HG03575 (cell line): ENCODE measurements around the gene CHD9.
"Not testable (repeated sequence)": the region's sequence is repeated elsewhere in the genome, so short reads cannot be mapped to it uniquely, and the experiment has no call there.

Source experiments
- ATAC-seq: cut with Tn5 transposase; IDR thresholded peaks from one replicate; pipeline ENCODE4 v1.9.1; 2021; ENCODE audit not compliant: unreplicated experiment, insufficient number of reproducible peaks, low FRiP score; ENCODE audit errors: extremely low read depth

CHD9 gene

DNA sequence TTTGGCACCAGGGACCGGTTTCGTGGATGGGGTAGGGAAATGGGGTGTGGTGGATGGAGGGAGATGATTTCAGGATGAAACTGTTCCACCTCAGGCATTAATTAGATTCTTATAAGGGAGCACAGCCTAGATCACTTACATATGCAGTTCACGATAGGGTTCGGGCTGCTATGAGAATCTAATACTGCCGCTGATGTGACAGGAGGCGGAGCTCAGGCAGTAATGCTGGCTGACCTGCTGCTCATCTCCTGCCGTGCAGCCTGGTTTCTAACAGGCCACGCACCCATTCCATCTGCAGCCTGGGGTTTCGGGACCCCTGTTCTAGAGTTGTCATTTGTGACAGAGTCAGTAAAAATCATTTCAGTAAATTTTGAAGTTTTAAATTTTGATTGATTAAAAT lies 99.7 kb downstream of the CHD9 start:
- ATAC-seq: no peak

DNA sequence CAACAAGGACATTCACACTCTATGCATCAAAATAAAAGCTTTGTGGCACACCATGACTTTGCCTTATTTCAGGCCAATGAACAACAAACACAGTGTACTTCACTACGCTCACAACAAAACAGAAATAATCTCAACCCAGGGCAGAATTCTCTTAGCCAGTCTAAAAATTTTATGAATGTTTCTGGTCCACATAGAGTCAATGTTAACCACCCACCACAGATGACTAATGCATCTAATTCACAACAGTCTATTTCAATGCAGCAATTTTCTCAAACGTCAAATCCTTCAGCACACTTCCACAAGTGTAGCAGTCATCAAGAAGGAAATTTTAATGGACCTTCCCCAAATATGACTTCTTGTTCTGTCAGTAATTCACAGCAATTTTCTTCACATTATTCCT lies 101.7 kb downstream of the CHD9 start:
- ATAC-seq: no peak

DNA sequence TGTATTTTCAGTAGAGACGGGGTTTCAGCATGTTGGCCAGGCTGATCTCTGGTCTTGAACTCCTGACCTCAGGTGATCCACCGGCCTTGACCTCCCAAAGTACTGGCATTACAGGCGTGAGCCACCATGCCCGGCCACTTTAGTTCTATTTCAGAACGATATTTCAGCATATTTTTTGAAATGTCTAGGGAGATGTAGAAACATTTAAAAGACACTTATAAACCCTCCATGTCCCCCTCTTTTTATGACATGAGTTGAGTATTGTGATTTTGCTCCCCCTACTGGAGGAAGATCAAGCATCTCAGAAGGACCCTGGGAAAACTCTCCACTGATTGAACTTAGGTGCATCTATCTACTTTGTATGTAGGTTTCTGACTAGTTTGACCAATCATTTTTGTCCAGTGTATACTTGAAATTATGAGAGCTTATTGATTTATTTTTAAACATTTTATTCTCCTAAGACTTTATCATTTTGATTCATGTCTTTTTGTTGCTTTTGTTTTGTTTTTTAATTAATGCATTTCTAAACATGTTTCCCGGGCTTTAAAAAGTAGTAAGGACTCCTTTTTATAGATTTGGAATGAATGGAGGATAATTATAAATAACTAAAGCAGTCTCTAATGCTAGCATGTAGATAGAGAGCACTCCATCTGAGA lies 105.1 kb downstream of the CHD9 start:
- ATAC-seq: no peak

DNA sequence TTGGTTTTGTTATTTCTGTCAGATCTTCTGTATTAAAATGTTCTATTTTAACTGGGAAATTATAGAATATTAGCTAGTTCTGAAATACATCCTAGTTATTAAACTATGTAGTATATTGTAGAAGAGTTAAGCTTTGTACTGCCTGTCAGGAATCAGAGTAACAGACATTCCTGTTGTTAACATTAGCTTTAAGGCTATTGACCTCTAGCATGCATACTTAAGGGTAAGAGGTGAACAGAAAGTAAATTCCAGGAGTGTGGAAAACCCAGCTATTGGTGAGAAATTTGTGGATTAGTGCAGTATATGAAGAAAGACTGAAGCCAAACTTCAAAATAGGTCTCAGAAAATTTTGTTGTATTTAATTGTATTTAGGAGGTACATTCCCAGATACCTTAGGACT lies 111.3 kb downstream of the CHD9 start:
- no peak for ATAC-seq

DNA sequence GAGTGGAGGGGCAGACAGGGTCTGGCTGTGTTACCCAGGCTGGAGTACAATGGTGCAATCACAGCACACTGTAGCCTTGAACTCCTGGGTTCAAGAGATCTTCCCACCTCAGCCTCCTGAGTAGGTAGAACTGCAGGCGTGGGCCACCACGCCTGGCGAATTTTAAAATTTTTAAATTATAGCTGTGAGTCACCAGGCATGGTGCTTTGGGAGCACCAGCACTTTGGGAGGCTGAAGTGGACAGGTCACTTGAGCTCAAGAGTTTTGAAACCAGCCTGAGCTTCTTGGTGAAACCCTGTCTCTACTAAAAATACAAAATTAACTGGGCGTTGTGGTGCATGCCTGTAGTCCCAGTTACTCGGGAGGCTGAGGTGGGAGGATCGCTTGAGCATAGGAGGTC lies 114.0 kb downstream of the CHD9 start:
- no peak for ATAC-seq

DNA sequence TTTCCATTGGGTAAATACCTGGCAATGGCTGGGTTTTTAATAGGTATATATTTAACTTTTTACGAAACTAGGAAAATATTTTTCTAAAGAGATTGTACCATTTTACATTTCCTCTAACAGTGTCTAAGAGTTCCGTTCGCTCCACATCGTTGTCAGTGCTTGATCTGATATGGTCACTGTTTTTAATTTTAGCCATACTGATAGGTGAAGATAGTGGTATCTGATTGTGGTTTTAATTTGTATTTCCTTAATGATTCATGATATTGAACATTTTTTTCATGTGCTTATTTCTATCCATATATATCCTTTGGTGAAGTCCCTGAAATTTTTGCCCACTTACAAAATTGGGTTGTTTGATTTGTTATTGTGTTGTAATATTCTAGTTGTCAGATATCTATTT lies 117.7 kb downstream of the CHD9 start:
- ATAC-seq: no peak

DNA sequence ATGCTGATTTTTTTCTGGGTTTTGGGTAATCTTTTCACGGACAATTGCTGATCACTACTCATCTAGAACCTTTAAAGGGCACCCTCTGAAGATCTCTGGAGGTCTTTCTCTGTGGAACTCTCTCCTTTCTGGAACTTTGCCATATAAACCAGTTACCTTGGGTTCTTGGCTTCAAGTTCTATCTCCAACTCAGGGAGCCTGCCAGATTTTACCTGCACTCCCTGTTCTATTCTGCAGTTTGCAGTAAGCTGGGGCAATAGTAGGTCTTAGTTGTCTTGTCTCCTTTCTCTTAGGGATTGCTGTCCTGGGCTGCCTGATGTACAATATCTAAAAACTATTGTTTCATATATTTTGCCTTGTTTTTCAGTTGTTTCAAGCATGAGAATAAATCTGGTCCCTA lies 120.3 kb downstream of the CHD9 start:
- no peak for ATAC-seq

DNA sequence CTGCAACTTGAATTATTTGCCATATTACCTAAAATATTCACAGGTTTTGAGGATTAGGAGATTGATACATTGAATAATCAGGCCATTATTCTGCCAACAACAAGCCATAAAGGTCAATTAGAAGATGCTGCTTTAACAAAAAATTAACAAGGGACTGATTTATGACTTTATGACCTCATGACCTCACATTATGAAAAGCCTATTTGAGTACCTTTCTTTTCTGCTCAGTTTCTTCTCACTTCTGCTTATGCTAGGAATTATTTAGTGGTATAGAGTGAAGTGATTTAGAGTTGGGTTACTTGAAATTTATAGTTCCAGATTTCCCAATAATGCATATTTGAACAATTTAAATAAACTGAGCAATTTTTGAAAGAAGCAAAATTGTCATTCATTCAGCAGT lies 121.6 kb downstream of the CHD9 start:
- no peak for ATAC-seq

DNA sequence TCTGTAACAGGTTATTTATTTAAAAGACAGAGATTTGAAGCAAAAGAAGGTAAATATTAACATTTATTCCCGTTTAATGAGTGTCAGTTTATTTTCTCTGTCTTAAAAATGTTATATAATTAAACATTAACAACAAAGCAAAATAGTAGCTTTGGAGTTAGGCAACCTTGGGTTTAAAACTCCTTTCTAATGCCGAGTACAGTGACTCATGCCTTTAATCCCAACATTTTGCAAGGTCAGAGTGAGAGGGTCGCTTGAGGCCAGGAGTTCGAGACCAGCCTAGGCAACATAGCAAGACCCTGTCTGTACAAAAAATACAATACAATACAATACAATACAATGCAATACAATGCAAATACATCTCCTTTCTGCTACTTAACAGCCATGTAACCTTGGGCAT lies 128.7 kb downstream of the CHD9 start:
- ATAC-seq: no peak

DNA sequence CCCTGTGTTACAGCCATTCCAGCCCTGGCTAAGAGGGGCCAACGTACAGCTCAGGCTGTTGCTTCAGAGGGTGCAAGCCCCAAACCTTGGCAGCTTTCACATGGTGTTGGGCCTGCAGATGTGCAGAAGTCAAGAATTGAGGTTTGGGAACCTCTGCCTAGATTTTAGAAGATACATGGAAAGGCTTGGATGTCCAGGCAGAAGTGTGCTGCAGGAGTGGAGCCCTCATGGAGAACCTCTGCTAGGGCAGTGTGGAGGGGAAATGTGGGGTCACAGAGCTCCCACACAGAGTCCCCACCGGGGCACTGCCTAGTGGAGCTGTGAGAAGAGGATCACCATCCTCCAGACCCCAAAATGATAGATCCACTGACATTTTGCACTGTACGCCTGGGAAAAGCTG lies 130.9 kb downstream of the CHD9 start:
- ATAC-seq: not testable (repeated sequence)

DNA sequence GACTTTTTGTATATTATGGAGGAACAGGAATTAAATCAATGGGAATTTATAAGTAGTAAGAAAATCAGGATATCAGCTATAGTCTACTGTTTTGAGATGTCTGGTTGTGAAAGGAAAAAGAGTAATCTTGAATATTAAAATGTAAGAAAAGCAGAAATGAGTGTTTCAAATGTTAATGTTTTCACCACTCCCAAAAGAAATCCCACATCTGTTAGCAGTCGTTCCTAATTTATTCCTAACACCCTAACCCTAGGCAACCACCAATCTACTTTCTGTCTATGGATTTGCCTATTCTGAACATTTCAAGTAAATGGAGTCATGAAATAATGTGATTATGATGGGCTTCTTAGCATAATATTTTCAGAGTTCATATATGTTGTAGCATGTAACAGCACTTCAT lies 133.0 kb downstream of the CHD9 start:
- no peak for ATAC-seq

DNA sequence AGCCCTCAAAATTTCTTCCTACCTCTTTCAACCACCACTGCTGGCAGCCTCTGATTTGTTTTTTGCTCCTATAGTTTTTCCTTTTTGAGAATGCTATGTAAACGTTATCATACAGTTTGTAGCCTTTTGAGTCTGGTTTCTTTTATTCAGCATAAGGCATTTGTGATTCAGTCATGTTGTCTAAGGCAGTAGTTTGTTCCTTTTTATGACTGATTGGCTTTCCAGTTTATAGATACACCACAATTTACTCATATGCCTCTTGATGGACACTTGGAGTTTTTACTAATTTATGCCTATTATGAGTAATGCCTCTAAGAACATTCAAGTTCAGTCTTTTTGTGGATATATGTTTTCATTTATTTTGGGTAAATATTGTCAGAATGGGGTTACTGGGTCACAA lies 136.6 kb downstream of the CHD9 start:
- no peak for ATAC-seq

DNA sequence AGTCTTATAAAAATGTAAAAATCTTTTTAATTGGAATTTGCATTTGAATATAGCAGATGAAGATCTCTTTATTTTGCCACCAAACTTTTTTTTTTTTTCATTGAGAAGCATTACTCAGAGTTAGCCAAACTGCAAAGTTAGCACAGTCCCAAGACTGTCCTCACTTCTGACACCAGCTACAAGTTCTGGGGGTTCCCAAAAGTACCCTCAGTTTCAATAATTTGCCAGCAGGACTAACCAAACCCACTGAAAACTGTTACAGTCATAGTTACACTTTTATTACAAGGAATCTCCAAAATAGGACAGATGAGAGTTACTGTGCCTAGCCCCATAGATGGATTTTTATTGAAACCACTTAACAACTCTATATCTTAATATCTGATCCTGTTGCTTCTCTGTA lies 144.1 kb downstream of the CHD9 start:
- ATAC-seq: no peak

DNA sequence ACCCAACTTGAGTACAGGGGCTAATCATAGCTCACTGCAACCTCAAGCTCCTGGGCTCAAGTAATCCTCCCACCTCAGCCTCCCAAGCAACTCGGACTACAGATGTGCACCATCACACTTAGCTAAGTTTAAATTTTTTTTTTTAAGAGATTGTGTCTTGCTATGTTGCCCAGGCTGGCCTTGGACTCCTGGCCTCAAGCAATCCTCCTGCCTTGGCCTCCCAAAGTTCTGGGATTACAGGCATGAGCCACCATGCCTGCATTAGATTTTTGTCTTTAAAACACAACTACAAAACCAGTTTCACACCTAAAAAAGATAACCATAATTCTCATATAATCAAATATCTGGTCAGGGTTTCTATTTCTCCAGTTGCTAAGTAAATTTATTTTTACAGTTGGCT lies 147.1 kb downstream of the CHD9 start:
- no peak for ATAC-seq

DNA sequence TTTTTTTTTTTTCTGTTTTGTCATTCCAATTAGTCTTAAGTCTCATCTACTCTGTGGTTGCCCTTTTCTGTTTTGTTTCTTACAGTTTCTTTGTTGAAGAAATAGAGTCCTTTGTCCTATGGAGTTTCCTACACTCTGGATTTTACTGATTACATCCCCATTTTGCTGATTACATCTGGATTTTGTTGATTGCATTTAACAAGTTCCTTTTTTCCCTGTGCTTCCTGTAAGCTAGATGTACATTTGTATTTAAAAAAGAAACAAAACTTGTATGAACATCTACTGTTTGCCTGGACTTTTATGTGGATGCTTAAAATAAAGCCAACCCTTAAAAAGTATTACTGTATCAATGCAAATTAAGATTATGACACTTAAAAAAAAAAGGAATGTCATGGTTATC lies 147.6 kb downstream of the CHD9 start:
- no peak for ATAC-seq

DNA sequence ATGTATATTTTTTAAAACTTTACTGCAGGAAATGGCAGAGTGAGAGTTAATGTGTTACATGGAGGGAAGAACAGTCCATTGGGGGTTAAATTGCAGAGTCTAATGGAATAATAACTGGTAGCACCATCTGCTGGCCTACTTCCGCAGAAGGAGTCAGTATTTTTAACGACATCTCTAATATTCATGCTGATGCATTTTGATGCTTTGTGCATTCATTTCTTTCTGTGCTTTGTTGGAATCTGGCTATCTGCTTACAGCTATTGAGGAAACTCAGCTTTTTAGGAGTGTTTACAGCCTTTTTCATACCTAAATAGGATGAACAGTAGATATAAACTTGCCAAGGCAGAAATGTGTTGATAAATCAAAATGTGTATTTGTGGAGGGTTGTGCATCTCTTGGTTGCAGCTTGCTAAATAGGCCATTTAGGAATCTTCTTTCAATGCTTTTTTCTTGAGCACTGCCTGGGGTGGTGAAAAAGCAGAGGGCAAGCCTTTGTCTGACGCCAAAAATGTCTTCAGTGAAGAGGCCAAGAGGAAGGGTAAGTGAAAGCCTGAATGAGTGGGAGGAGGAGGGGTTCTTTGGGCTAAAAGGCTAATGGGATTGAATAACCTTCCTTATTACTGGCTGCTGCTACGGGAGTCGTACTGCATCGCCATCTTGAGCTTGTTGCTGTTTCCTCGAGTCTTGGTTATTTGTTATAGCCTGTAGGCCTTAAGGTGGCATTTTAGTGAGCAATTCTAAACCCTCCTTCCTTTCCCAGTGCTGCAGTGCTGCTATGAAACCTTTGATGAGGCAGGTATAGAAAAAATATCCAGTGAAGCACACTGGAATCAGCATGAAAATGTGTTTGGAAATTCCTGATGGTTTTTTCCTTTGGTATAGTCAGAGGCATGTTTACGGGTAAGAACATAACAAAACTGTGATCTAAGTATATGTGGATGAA lies 153.3 kb downstream of the CHD9 start:
- no peak for ATAC-seq

DNA sequence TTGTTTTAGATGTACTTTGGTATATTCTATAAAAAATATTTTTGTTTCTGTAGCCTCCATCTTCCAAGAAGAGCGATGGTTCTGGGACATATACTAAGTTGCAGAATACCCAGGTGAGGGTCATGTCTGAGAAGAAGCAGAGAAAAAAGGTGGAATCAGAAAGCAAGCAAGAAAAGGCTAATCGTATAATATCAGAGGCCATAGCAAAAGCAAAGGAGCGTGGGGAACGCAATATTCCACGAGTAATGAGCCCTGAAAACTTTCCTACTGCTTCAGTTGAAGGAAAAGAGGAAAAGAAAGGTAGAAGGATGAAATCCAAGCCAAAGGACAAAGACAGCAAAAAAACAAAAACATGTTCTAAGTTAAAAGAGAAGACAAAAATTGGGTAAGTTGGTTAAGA lies 154.6 kb downstream of the CHD9 start:
- no peak for ATAC-seq

DNA sequence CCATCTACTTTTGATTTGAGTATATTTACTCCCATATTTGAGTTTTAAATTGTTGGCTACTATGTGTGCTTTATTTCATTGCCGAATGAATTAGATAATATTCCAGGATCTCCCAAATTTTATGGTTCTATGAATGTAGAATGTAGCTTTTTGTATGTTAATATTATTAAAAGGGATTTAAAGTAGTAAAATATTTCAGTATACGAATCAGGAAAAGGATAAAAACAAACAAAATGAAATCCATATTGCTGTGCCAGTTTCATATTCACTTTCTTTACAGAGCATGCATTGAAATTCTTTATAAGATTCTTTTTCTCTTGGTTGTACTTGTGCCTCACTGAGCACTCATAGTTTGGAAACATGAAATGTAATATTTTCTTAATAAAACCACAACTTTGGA lies 155.1 kb downstream of the CHD9 start:
- ATAC-seq: no peak

DNA sequence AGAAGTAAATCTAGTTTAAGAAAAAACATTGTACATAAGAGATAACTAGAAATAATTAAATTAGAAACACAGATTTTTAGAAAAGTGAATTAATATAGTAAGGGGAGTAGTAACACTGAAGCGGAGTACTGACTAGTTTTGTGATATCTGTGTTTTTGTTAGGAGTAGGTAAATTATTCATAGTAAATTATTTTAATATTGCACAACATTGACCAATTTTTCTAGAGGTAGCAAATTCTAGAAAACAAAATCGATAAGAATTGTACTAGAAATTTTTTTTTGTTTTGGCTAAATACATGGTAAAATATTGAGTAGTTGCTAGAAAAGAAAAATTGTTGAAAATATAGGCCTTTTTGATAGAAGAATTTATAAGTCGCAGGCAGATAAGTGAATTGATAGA lies 156.5 kb downstream of the CHD9 start:
- no peak for ATAC-seq

DNA sequence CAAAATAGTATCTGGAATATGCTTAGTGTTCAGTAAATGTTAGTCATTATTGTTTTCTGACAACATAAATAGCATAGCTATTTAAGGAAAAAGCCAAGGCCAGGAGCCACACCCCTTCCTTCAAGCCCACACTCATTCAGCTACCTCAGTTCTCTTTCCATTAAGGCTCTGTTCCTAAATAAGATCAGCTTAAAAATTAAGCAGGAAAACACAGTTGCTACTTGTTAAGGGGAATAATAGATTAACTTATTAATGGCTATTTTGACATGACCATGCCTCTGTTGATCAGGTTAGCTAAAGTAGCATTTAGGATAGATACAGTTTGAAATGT lies 158.1 kb downstream of the CHD9 start:
- no peak for ATAC-seq

DNA sequence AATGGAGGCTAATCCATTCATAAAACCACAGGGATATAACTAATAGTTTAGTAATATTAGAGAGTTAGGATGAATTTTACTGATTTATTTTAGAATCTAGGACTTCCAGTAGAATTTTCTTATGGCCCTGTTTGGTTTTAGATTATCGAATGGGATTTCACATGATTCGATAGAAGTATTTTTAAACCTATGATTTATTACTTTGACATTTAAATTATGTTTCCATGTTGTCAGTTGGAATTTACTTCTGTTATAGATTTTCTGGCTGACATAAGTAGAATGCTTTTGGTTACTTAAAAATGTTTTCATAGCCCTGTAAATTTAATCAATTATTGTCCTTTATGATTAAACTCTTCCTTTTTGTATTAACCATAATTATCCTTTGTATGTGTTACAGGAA lies 158.8 kb downstream of the CHD9 start:
- no peak for ATAC-seq
